Esophagus squamous epithelium (tissue), 5 donors: ENCODE data around the gene DNAJC24. TPM values are rescaled to one million over a fixed set of nuclear protein-coding genes. Genes with fewer than 3 reads are reported as not detected.

Source experiments
- DNase-seq: peaks from one replicate; lab custom pipeline; 2025; lab: John Stamatoyannopoulos, UW
- H3K27ac ChIP-seq, 4 donors: fragments of 200-600 bp; sonication (generic); one replicate each; pipeline ENCODE4 v1.5.1; 2016 to 2019; ENCODE audit warnings: mild to moderate bottlenecking in 1 of 4
- H3K27me3 ChIP-seq, 4 donors: fragments of 200-600 bp; sonication (generic); 1 replicate in 3 of 4; 2 replicates in 1 of 4; pipeline versions ENCODE4 v1.5.1 to v1.6.0; 2017 to 2021; ENCODE audit warnings: antibody characterized with exemption in 1 of 4
- H3K36me3 ChIP-seq, 3 donors: fragments of 200-600 bp; sonication (generic); one replicate each; pipeline ENCODE4 v1.5.1; 2016 to 2019
- H3K4me1 ChIP-seq, 3 donors: fragments of 200-600 bp; sonication (generic); one replicate each; pipeline ENCODE4 v1.5.1; 2017 to 2019
- H3K4me3 ChIP-seq, 4 donors: fragments of 200-600 bp; sonication (generic); 1 replicate in 3 of 4; 2 replicates in 1 of 4; pipeline ENCODE4 v1.5.1; 2016 to 2019; ENCODE audit warnings: mild to moderate bottlenecking in 2 of 4, moderate library complexity in 1 of 4
- H3K9me3 ChIP-seq, 3 donors: fragments of 200-600 bp; sonication (generic); one replicate each; pipeline ENCODE4 v1.5.1; 2016 to 2019
- CTCF ChIP-seq, 6 experiments: fragments of 450-650 bp in 4 of 6; fragments of 200-600 bp in 2 of 6; sonication (generic) in 2 of 6; IDR thresholded peaks; one replicate each; pipeline ENCODE4 v1.5.1; 2016 to 2019; ENCODE audit warnings: antibody characterized with exemption in 6 of 6, mild to moderate bottlenecking in 4 of 6, moderate library complexity in 4 of 6
- POLR2A ChIP-seq, 4 donors: fragments of 450-650 bp; IDR thresholded peaks; one replicate each; pipeline ENCODE4 v1.6.1; 2017; ENCODE audit warnings: antibody characterized with exemption in 4 of 4, mild to moderate bottlenecking in 4 of 4, moderate library complexity in 3 of 4
- WGBS, 2 donors: methylation state at CpG; one replicate each; pipeline ENCODE4 v1.1.5; 2018; 5-methylcytosine and 5-hydroxymethylcytosine counted together
- intact Hi-C: fragments of 100-400 bp; cut with DNase I; formaldehyde crosslinking; loops from one replicate; pipeline ENCODE4 v1.15.0; 2022
- total RNA-seq, 4 donors: library from RNA; depleted of rRNA; stranded (reverse); fragments of >200 nt; gene quantifications; one replicate each; pipeline ENCODE4 v1.1.0, GENCODE V29; 2016
- donor health status: DM: yes; HTN: yes; CAD: no.

Gene DNAJC24
- total RNA-seq, 4 donors from 2014 or later = 4.3 to 15.6 (median 8.6) TPM

- Histone ChIP-seq H3K36me3 (peaks cover 0 to 4% (median 0%) of the 10 kb centered on the region in 3 donors), H3K27me3 (no peaks in the 10 kb centered on the region), H3K4me1 (no peaks in the 10 kb centered on the region), H3K9me3 (no peaks in the 10 kb centered on the region), H3K27ac (no peak overlapping the region), H3K4me3 (no peak overlapping the region)
- WGBS, 2 donors = 77 to 86% methylated on average over 3 of the region's 3 CpGs
- intact Hi-C loops = no loop called here
- TF ChIP-seq POLR2A (IDR thresholded peaks at IDR 0.05) (no peak), CTCF (IDR thresholded peaks at IDR 0.05) (no peak)
- no peak for DNase-seq
Observed at GRCh38 chr11:31419138-31419537, 49.5 kb downstream of the DNAJC24 start.

DNA sequence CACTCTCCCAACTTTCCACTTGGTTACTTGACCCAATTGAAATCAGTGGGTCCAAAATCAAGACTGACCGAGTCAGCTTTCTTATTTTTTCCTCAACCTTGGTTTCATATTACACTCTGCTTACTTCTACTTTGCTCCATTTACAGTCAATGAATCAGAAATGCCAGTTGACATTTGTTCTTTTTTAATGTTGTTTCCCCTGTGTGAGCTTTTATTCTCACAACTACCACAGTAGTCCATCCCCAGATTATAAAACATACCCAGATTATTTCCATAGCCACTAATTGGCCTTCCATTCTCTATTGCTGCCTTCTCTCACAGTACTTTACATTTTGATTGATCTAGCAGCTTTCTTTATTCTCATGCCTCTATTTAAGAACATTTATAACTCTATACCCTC, 50.0 kb downstream of the DNAJC24 start:
- WGBS, 2 donors = 78 to 82% methylated on average over 1 of the region's 1 CpG
- Histone ChIP-seq H3K9me3 (no peaks in the 10 kb centered on the region), H3K27me3 (no peaks in the 10 kb centered on the region), H3K4me1 (no peaks in the 10 kb centered on the region), H3K4me3 (no peak overlapping the region), H3K36me3 (peaks cover 0 to 3% (median 0%) of the 10 kb centered on the region in 3 donors), H3K27ac (no peak overlapping the region)
- TF ChIP-seq POLR2A (IDR thresholded peaks at IDR 0.05) = no peak
- TF ChIP-seq CTCF (IDR thresholded peaks at IDR 0.05) = no peak
- no peak for DNase-seq
- intact Hi-C loops = no loop called here

- Histone ChIP-seq H3K27ac (no peak overlapping the region), H3K36me3 (no peaks in the 10 kb centered on the region), H3K9me3 (no peaks in the 10 kb centered on the region), H3K4me3 (no peak overlapping the region), H3K27me3 (no peaks in the 10 kb centered on the region), H3K4me1 (no peaks in the 10 kb centered on the region)
- WGBS, 2 donors = 69 to 72% methylated on average over 2 of the region's 2 CpGs
- intact Hi-C loops = no loop called here
- DNase-seq = no peak
- TF ChIP-seq POLR2A (IDR thresholded peaks at IDR 0.05) = no peak
- no peak for TF ChIP-seq CTCF (IDR thresholded peaks at IDR 0.05)
Observed at GRCh38 chr11:31421820-31422219, 52.2 kb downstream of the DNAJC24 start.

DNA sequence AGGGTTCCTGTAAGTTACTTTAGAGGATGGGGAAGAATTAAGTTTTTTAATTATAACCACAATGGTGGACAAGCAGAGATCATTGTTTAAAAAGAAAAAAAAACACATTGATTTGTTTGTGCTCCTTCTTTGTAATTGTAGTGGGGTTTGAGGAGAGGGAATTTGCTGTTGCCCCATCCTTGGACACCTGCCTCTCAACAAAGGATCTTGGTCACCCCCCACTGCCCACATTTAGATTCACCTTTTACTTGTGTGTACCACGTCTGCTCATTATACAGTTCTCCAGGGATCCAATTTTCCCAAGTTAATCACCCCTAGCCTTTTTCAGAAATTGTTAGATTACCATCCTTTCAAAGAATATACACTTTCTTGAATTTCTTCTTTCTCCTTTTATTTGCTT, 53.0 kb downstream of the DNAJC24 start:
- H3K27ac ChIP-seq = no peak overlapping the region
- intact Hi-C loops = no loop called here
- no peaks in the 10 kb centered on the region for H3K9me3 ChIP-seq
- no peaks in the 10 kb centered on the region for H3K4me1 ChIP-seq
- no peaks in the 10 kb centered on the region for H3K27me3 ChIP-seq
- WGBS, 2 donors = 93 to 94% methylated on average over 1 of the region's 1 CpG
- TF ChIP-seq CTCF (IDR thresholded peaks at IDR 0.05) (no peak), POLR2A (IDR thresholded peaks at IDR 0.05) (no peak)
- no peak for DNase-seq
- H3K36me3 ChIP-seq = no peaks in the 10 kb centered on the region
- H3K4me3 ChIP-seq = no peak overlapping the region

DNA sequence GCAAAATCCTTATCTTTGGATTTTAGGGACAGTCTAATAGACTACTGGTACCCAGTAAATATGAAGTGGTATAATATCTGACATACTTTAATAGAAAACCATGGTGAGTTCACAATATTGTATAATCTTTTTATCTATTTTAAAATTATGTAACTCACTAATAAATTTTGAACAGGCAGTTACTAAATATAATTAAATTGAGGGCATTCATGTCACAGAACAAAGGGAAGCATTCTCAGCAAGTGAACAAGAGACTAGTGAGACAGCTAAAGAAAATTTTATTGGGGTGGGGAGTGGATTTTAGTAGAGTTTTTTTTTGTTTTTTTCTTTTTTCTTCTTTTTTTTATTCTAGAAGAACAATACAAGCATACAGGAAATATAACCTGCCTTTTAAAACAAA, 55.0 kb downstream of the DNAJC24 start:
- intact Hi-C loops = no loop called here
- Histone ChIP-seq H3K9me3 (no peaks in the 10 kb centered on the region), H3K36me3 (peaks cover 0 to 4% (median 0%) of the 10 kb centered on the region in 3 donors), H3K27ac (no peak overlapping the region), H3K4me1 (no peaks in the 10 kb centered on the region), H3K4me3 (no peak overlapping the region), H3K27me3 (no peaks in the 10 kb centered on the region)
- no peak for DNase-seq
- TF ChIP-seq CTCF (IDR thresholded peaks at IDR 0.05) (no peak), POLR2A (IDR thresholded peaks at IDR 0.05) (no peak)
